GM12891 (cell line): ENCODE data around the gene TALDO1.
"Not testable (repeated sequence)": the region's sequence is repeated elsewhere in the genome, so short reads cannot be mapped to it uniquely, and the experiment has no call there.

Experiments
- DNase-seq: peaks from one replicate; pipeline ENCODE4 v3.0.0; 2011; ENCODE audit warnings: low spot score; ENCODE audit not compliant: insufficient read length
- FAIRE-seq: peaks from 2 replicates; lab custom pipeline; 2011; peaks lifted over from hg19 to GRCh38; lab: Jason Lieb, UNC
- PAX5 ChIP-seq: IDR thresholded peaks from 2 replicates; pipeline ENCODE4 v1.6.1; 2011; ENCODE audit warnings: low read length, moderate library complexity, mild to moderate bottlenecking; ENCODE audit not compliant: insufficient read depth, severe bottlenecking
- POLR2A ChIP-seq: IDR thresholded peaks from 2 replicates; pipeline ENCODE4 v1.6.1; 2011; ENCODE audit warnings: low read depth, low read length, control low read depth
- POLR2AphosphoS5 ChIP-seq: IDR thresholded peaks from 2 replicates; pipeline ENCODE4 v1.6.1; 2011; ENCODE audit warnings: low read depth, low read length, control low read depth
- POU2F2 ChIP-seq: IDR thresholded peaks from 2 replicates; pipeline ENCODE4 v1.6.1; 2011; ENCODE audit warnings: low read depth, mild to moderate bottlenecking, control low read depth, low read length, moderate library complexity
- SPI1 ChIP-seq: IDR thresholded peaks from 2 replicates; pipeline ENCODE4 v1.6.1; 2011; ENCODE audit warnings: low read depth, low read length, control low read depth
- TAF1 ChIP-seq: IDR thresholded peaks from 2 replicates; pipeline ENCODE4 v1.6.1; 2011; ENCODE audit warnings: low read depth, low read length, control low read depth

TALDO1 gene

DNA sequence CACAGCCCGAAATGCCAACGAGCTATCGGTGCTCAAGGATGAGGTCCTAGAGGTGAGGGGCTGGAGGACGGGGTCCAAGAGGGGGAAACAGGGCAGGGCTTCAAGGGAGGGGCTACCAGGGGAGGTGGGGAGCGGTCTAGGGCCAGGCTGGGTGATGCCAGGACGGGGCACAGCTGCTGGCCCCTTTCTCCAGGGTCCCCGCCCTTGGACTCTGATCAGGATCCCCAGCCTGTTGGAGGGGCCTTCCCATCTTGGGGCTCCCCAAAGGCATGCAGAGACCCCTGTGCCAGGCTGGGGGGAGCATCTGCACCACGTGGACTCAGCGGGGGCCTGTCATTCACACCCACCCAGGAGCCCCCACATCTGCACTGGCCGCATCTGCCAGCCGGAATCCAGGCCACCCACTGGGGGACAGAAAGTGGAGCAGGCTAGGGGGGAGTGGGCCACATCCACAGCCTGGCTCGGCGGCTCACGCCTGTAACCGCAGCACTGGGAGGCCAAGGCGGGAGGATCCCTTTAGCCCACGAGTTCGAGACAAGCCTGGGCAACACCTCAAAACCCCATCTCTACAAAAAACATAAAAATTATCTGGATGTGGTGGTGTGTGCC lies 22.4 kb upstream of the TALDO1 start:
- TF ChIP-seq TAF1 (no peak), POU2F2 (no peak), PAX5 (no peak), POLR2AphosphoS5 (no peak), SPI1 (no peak), POLR2A (no peak)
- DNase-seq: no peak
- no peak for FAIRE-seq

DNA sequence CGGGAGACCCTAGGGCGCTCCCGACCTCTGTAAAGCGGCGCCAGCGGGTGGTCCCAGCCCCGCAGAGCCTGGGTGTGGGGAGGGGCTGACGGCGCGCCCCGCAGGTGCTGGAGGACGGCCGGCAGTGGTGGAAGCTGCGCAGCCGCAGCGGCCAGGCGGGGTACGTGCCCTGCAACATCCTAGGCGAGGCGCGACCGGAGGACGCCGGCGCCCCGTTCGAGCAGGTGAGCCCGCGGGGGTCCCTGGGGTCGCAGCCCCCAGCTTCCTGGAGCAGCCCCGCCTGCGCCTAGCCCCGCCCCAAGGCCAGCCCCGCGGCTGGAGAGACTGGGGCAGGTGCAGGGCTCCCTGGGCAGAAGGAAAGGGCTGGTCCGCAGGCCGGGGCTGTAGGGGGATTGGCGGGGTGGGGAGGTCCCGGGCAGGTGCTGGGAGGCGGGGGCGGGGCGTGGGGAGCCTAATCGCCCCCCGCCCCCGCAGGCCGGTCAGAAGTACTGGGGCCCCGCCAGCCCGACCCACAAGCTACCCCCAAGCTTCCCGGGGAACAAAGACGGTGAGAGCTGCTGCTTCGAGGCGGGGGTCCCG lies 21.6 kb upstream of the TALDO1 start:
- DNase-seq: no peak
- peak; percentile 13 for FAIRE-seq
- TF ChIP-seq POLR2A (no peak), PAX5 (no peak), TAF1 (no peak), POU2F2 (no peak), POLR2AphosphoS5 (no peak), SPI1 (no peak)

DNA sequence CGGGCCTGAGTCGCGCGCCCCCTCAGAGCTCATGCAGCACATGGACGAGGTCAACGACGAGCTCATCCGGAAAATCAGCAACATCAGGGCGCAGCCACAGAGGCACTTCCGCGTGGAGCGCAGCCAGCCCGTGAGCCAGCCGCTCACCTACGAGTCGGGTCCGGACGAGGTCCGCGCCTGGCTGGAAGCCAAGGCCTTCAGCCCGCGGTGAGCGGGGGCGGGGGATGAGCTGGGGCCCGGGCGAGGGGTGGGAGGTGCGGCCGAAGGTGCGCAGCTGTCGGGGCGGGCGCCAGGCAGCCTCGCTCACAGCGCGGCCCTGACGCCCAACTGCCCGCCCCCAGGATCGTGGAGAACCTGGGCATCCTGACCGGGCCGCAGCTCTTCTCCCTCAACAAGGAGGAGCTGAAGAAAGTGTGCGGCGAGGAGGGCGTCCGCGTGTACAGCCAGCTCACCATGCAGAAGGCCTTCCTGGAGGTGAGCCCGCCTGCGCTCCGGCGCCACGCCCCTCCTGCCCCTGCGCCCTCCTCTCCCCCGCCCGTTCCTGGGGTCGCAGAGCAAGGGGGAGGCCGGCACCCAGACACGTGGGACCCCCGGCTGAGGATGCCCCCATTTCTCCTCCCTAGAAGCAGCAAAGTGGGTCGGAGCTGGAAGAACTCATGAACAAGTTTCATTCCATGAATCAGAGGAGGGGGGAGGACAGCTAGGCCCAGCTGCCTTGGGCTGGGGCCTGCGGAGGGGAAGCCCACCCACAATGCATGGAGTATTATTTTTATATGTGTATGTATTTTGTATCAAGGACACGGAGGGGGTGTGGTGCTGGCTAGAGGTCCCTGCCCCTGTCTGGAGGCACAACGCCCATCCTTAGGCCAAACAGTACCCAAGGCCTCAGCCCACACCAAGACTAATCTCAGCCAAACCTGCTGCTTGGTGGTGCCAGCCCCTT lies 20.7 kb upstream of the TALDO1 start:
- no peak for DNase-seq
- 0 out of 2 replicates have a peak, but pooled peaks have one; percentile 34 for TF ChIP-seq SPI1
- no peak for TF ChIP-seq POLR2A
- FAIRE-seq: peak; percentile 95

DNA sequence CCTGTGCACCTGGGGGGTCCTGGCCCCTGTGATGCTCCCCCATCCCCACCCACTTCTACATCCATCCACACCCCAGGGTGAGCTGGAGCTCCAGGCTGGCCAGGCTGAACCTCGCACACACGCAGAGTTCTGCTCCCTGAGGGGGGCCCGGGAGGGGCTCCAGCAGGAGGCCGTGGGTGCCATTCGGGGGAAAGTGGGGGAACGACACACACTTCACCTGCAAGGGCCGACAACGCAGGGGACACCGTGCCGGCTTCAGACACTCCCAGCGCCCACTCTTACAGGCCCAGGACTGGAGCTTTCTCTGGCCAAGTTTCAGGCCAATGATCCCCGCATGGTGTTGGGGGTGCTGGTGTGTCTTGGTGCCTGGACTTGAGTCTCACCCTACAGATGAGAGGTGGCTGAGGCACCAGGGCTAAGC lies 20.0 kb upstream of the TALDO1 start:
- DNase-seq (no peak), FAIRE-seq (no peak)
- TF ChIP-seq PAX5: no peak
- TF ChIP-seq TAF1: no peak
- TF ChIP-seq POU2F2: no peak
- TF ChIP-seq POLR2AphosphoS5: no peak
- TF ChIP-seq POLR2A: no peak
- no peak for TF ChIP-seq SPI1

DNA sequence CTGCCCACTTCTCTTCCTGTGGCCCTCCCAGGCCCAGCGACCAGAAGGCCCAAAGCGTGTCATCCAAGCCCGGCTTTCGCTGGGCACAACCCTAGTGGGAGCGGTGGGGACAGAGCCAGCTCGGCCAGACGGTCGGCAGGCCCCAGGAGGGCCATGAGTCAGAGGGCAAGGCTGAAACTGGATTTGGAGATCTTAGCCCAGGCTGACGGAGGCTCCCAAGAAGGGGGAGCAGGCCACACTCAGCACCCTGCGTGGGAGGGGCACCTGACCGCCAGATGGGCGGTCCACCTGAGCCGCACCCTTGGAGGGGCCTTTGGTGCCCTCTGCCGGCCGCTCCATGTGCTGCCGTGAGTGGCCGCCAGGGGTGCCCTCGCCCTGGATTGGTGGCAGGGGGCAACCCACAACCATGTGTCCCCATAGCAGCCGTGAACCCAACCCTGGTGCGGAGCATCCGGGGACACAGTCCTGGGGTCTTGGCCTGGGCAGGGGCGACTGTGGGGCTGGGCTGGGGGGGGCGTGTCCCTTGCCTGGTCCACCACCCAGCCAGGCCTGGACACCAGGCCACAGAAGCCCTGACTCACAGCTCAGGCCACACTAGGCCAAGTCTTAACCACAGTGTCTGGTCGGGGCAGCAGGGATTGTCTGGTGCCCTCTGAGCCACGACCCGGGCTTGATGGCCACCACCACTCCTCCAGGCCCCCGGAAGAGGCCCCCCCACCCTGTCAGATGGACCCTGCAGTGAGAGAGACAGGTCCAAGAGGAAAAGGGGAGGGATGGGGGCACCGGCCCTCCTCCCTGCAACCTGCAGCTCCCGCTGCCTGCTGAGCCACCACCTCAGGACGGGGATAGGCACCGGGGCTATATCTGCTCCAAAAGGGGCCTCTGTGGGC lies 19.2 kb upstream of the TALDO1 start:
- TF ChIP-seq POU2F2: no peak
- TF ChIP-seq PAX5: no peak
- TF ChIP-seq POLR2A: no peak
- no peak for TF ChIP-seq TAF1
- TF ChIP-seq SPI1: no peak
- no peak for TF ChIP-seq POLR2AphosphoS5
- FAIRE-seq: peak; percentile 94
- DNase-seq: peak; percentile 90

DNA sequence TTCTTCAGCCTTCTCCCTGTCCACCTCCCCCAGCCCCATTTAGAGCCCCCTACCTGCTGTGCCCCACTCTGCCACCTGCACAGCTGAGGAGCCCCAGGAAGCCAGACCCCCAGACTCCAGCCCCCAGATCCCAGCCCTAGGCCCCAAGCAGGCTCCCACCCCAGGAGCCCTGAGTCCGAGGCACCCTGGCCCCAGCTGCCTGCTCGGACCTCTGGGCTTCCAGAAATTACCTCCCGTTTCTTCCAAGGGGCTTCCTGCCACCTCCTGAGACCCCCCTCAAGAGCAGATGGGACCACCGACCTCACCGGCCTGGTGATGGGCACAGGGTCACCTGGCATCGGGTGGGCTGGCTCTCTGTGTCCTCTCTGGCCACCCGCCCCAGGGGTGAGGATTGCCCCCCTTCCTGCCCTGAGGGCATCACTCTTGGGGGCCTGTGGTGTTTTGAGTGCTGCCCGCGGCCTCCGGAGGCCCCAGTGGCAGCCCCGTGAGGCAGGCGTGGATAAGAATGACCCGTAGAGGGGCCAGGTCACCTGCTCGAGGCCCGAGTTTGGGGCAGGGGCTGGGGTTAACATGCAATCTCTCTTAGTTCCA lies 18.3 kb upstream of the TALDO1 start:
- FAIRE-seq: no peak
- no peak for DNase-seq
- TF ChIP-seq SPI1 (no peak), POLR2A (no peak), POLR2AphosphoS5 (no peak), TAF1 (no peak), PAX5 (no peak), POU2F2 (no peak)

DNA sequence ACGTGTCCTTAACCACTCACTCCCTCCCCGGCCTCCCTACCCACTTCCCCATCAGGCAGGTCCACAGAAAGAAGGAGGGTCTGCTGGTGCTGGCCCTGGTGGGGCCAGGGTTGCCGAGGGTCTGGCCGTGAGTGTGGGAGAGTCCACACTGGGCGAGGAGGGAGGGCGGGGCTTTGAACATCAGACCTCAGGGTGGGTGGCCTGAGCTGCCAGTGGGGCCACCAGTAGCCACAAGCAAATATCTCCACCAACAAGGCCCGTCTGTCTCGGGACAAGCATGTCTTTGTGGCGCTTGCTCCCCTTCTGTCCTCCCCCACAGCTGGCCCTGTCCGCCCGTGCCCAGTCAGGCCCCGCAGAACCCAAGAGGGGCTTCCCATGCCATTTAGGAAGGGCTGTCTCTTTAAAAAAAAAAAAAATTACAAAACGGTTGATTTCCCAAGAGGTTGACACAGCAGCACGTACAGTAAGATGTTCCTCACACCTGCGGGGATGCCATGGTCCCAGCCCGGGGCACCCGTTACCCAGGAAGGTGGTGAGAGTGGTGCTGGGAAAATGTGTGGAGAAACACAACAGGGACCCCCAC lies 17.7 kb upstream of the TALDO1 start:
- FAIRE-seq (no peak), DNase-seq (no peak)
- no peak for TF ChIP-seq PAX5
- TF ChIP-seq TAF1: no peak
- no peak for TF ChIP-seq POLR2A
- no peak for TF ChIP-seq POLR2AphosphoS5
- TF ChIP-seq SPI1: no peak
- no peak for TF ChIP-seq POU2F2

DNA sequence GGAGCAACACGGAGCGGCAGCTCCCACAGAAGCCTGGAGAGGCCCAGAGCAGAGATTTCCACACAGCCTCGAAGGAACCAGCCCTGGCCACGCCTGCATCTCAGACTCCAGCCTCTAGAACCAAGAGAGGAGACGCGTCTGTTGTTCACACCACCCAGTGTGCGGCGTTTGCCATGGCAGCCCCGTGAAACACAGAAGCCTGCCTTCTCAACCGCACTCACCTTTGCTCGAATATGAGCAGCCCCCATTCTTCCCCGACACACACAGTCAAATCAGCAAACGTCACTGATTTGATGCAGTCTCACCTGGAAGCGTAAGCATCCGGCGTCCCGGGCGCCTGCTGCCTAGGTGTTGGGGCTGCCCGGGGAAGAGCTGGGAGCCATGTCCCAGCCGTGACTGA lies 14.2 kb upstream of the TALDO1 start:
- DNase-seq (no peak), FAIRE-seq (no peak)
- TF ChIP-seq PAX5 (no peak), POLR2AphosphoS5 (no peak), POU2F2 (no peak), POLR2A (no peak), TAF1 (no peak), SPI1 (no peak)

DNA sequence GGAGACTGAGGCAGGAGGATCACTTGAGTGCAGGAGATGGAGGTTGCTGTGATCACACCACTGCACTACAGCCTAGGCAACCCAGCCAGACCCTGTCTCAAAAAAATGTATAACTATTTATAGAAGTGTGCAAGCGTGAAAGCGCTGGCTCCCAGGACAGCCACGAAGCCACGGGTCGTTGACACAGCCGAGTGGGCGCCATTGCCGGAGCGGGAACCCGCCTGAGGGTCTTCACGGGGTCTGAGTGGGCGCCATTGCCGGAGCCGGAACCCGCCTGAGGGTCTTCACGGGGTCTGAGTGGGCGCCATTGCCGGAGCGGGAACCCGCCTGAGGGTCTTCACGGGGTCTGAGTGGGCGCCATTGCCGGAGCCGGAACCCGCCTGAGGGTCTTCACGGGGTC lies 12.7 kb upstream of the TALDO1 start:
- FAIRE-seq, DNase-seq: not testable (repeated sequence)
